HEK293T (cell line): ENCODE results near the gene SLC52A1.

Experiments used
- ELF4 ChIP-seq: fragments of 450-650 bp; IDR thresholded peaks from 2 replicates; pipeline ENCODE4 v1.6.1; 2017; ENCODE audit warnings: antibody characterized with exemption
- SUZ12 ChIP-seq: fragments of 450-650 bp; IDR thresholded peaks from 2 replicates; pipeline ENCODE4 v1.6.1; 2016; ENCODE audit warnings: mild to moderate bottlenecking

GRCh38 chr17:5000237-5000639 is 35.0 kb downstream of the SLC52A1 start:
- TF ChIP-seq ELF4 (no peak), SUZ12 (no peak)
